ENCODE results near the gene GRPEL2. TPM values are rescaled to one million over a fixed set of nuclear protein-coding genes. Genes with fewer than 3 reads are reported as not detected.
A peak's percentile ranks its signal among the peaks of the same experiment; 100 is the strongest.

The GRPEL2 gene
- total and polyA plus RNA-seq, 8 donors, result 1.4 to 19.1 (median 7.0) TPM

- no peaks in the 10 kb centered on the region for H3K9me3 ChIP-seq
- no peak overlapping the region for H3K27ac ChIP-seq
- peaks cover 11 to 21% (median 15%) of the 10 kb centered on the region in 4 donors for H3K4me1 ChIP-seq
- H3K36me3 ChIP-seq, result peaks cover 9 to 43% (median 42%) of the 10 kb centered on the region in 4 donors
- no peak for TF ChIP-seq EP300 (IDR thresholded peaks at IDR 0.05)
- no peak for TF ChIP-seq POLR2AphosphoS5 (IDR thresholded peaks at IDR 0.05)
- no peaks in the 10 kb centered on the region for H3K27me3 ChIP-seq
- intact Hi-C loops (cut with DNase I; ENCODE audit: low total_unique reads), result no loop called here
- DNase-seq, result no peak
- no peak overlapping the region for H3K4me3 ChIP-seq
- WGBS, 5 donors, result 88 to 93% (median 91%) methylated on average over 8 of the region's 8 CpGs
Measured at GRCh38 chr5:149356391-149356790, 11.1 kb downstream of the GRPEL2 start.

DNA sequence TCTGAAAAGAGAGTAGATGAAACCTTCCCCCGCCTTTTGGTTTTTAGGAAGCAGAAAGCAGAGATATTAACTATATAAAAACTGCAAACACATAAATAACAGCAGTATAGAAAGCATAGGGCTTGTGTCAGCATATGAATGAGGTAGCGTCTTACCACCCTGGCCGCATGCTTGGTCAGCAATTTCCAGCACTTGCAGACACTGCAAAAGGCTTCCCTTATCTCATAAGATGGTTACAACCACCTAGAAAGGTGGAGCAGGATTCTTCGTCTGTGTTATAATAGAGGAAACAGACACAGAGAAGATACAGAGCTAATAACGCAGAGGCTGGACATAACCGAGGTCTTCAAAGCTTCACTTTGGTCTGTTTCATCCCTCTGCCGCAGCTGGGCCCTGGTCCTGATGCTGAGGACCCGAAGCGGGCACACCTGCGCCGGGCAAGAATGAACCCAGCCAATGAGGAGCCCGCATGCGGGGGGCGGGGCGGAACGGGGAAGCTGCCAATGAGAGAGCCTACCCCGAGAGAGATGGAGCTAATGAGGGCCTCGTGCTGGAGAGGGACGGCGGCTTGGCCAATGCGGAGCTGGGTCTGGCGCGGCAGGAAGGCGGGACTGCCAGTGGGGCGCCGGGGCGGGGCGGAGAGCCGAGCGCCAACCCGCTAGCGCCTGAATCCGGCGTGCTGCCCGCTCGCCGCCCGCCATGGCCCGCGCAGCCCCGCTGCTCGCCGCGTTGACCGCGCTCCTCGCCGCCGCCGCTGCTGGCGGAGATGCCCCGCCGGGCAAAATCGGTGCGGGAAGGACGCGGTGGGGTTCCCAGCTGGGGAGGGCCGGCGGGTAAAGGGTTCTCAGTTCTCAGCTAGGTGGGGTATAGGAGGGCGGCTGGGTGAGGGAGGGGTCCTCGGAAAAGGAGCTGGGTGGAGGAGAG, 12.3 kb downstream of the GRPEL2 start, which contains the start of gene PCYOX1L:
Gene PCYOX1L, plus strand, starts transcription at position 677 of the 924 bp plus-strand sequence. Its CDS starts 23 bp downstream, at position 700.
- Histone ChIP-seq H3K4me1 (peaks cover 11 to 21% (median 15%) of the 10 kb centered on the region in 4 donors), H3K36me3 (peaks cover 0 to 31% (median 30%) of the 10 kb centered on the region in 4 donors), H3K4me3 (peak within 1 kb of the TSS; percentile 74 to 89 (median 82)), H3K9me3 (no peaks in the 10 kb centered on the region), H3K27ac (peak within 1 kb of the TSS; percentile 62 to 85 (median 78)), H3K27me3 (no peaks in the 10 kb centered on the region)
- peak; percentile 96 to 98 for DNase-seq
- 2 to 5% (median 2%) methylated on average over 31 to 61 of the region's 61 CpGs for WGBS, 5 donors
- intact Hi-C loops (cut with DNase I; ENCODE audit: low total_unique reads), result no loop called here
- TF ChIP-seq POLR2AphosphoS5 (IDR thresholded peaks at IDR 0.05) (peak; percentile 31 to 64 (median 41)), CTCF (IDR thresholded peaks at IDR 0.05) (no peak), EP300 (IDR thresholded peaks at IDR 0.05) (no peak), POLR2A (IDR thresholded peaks at IDR 0.05) (no peak)

GRCh38 chr5:149358294-149358651, 13.0 kb downstream of the GRPEL2 start:
- peak; percentile 35 to 58 for DNase-seq
- WGBS, 5 donors, result 0 to 2% (median 1%) methylated on average over 9 to 18 of the region's 18 CpGs

GRCh38 chr5:149358868-149359495, 13.7 kb downstream of the GRPEL2 start:
- DNase-seq, result no peak
- intact Hi-C loops (cut with DNase I; ENCODE audit: low total_unique reads), result no loop called here
- H3K36me3 ChIP-seq, result peaks cover 0 to 17% (median 16%) of the 10 kb centered on the region in 4 donors
- TF ChIP-seq EP300 (IDR thresholded peaks at IDR 0.05) (no peak), POLR2AphosphoS5 (IDR thresholded peaks at IDR 0.05) (no peak), CTCF (IDR thresholded peaks at IDR 0.05) (no peak), POLR2A (IDR thresholded peaks at IDR 0.05) (no peak)
- no peak overlapping the region for H3K4me3 ChIP-seq
- WGBS, 5 donors, result 77 to 85% (median 82%) methylated on average over 8 of the region's 8 CpGs
- H3K27ac ChIP-seq, result peak overlapping the region in 1 of 5 donors; percentile 83
- no peaks in the 10 kb centered on the region for H3K9me3 ChIP-seq
- H3K4me1 ChIP-seq, result peaks cover 11 to 21% (median 15%) of the 10 kb centered on the region in 4 donors
- H3K27me3 ChIP-seq, result no peaks in the 10 kb centered on the region

More at GRCh38 chr5:149358294-149358651, 13.0 kb downstream of the GRPEL2 start:
- no peaks in the 10 kb centered on the region for H3K27me3 ChIP-seq
- intact Hi-C loops (cut with DNase I; ENCODE audit: low total_unique reads), result no loop called here
- H3K4me1 ChIP-seq, result peaks cover 11 to 21% (median 15%) of the 10 kb centered on the region in 4 donors
- peak overlapping the region; percentile 74 to 89 (median 82) for H3K4me3 ChIP-seq
- H3K9me3 ChIP-seq, result no peaks in the 10 kb centered on the region
- peak overlapping the region; percentile 62 to 85 (median 78) for H3K27ac ChIP-seq
- H3K36me3 ChIP-seq, result peaks cover 0 to 24% (median 23%) of the 10 kb centered on the region in 4 donors
- no peak for TF ChIP-seq POLR2A (IDR thresholded peaks at IDR 0.05)
- no peak for TF ChIP-seq POLR2AphosphoS5 (IDR thresholded peaks at IDR 0.05)
- no peak for TF ChIP-seq EP300 (IDR thresholded peaks at IDR 0.05)
- TF ChIP-seq CTCF (IDR thresholded peaks at IDR 0.05), result no peak
